HG02943 (cell line): ENCODE results near the gene ADAMTS16.

ENCODE experiments used
- ATAC-seq: cut with Tn5 transposase; IDR thresholded peaks from one replicate; pipeline ENCODE4 v1.9.1; 2021; ENCODE audit warnings: mild to moderate bottlenecking, low read depth, moderate library complexity; ENCODE audit not compliant: unreplicated experiment

Gene ADAMTS16

DNA sequence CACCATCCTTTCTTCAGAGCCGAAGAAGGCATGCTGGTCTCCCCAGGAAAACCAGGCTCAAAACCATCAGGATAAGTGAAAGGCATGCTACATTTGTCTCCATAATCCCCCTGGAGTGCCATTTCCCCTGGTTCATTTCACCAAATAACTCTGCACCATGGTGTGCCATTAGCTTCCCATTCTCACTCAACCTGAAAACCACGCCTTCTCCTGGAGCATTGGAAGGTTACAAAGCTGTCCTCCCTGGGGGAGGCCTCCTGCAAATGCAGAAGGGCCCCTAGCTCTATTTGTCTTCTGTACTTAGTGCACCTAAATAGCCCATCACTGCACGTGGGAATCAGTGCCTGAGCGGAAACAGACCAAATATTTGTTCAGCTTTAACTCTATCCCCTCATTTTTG is 192.2 kb downstream of the ADAMTS16 start:
- ATAC-seq = no peak

DNA sequence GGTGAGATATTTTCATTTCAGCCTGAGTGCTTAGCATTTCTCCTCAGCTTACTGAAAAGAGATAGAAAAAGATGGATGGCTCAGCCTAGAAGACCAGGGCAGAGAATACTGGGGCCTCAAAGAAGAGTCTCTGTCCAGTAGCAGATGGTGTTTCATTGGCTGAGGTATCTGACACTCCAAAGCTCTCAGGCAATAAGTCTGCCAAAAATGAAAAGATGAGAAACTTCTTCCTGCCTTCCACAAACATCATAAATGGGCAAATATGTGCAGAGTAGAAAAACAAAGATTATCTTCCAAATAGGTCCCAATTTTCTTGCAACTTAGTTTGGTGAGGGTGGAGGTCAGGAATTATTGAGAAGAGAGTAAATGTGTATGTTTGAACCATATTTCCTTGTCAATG is 195.0 kb downstream of the ADAMTS16 start:
- ATAC-seq = no peak

DNA sequence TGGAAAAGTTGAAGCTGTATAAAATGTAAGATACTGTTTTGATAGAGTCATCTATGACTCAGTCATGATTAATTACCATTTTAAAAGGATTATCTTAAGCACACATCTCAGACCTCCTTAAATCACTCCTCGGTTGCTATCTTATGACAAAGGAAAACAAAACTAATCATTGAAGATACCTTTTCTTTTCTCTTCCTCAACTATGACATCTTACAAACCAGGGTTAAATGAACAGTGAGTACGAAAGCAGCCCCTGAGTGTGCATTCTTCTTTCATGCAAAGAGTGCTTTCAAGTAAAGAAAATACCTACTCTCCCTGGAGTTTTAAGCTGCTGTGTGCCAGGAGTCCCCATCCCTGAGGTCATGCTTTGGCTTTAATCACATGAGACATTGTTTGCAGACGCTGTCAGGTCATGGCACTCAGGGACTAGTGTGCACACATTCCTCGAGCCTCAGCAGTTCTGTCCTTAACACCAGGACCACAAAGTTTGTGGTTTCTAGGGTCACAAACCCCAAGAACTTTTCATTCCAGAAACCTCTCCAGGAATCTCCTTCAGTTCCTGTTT is 195.7 kb downstream of the ADAMTS16 start:
- no peak for ATAC-seq

DNA sequence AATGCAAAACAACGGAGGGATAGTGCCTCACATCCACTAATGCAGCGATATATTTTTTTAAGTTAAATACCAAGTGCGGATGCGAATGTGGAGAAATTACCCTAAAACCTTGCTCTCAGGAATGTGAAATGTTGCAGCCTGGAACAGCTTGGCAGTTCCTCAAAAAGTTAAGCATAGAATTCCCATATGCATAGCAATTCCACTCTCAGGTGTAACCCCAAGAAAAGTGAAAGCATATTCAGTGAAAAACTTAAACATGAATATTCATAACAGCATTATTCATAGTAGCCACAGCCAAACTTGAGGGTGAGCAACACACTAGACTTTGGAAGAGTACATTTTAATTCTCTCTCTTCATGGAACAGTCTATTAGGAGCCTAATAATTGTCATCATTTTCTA is 199.1 kb downstream of the ADAMTS16 start:
- no peak for ATAC-seq

DNA sequence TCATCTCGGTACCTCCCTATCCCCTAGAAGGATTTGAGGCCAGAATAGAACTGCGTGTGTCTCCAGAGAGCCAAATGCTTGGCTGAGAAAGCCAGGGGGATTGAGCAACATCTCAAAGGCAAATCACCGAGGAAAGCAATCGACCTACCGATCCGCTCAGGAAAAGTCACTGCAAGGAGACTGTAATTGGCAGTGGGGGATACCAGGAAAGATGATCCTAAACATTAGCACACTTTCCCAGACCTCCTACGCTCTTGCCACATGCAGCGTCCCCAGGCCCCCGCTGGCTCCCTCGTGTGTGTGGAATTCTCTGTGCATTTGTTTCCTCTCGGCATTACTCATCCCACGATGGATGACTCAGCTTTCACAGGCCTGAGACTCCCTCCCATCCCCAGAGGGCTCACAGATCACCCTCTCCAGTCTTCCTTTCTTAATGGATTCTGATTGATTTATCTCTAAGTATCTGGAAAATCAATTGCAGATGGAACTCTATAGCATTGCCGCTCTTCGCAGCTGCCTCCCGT is 200.1 kb downstream of the ADAMTS16 start:
- no peak for ATAC-seq

- no peak for ATAC-seq
Observed at GRCh38 chr5:5341531-5342292, 201.6 kb downstream of the ADAMTS16 start.

DNA sequence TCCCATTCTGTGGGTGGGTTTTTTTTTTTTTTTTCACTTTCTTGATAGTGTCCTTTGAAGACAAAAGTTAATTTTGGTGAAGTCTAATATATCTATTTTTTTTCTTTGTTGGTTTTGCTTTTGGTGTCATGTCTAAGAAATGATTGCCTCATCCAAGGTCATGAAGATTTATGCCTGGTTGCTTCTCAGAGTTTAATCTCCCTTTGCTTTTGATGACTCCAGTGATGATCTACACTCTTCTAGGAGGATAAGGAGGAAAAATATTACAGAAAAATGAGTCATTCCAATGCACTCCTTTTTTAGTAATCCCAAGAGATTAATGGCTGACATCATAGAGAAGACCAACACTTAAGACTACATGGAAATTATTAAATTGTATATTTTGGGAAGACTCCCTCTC is 202.7 kb downstream of the ADAMTS16 start:
- ATAC-seq = no peak

- ATAC-seq = no peak
Observed at GRCh38 chr5:5343568-5343967, 203.4 kb downstream of the ADAMTS16 start.

GRCh38 chr5:5344051-5344571 is 204.0 kb downstream of the ADAMTS16 start:
- no peak for ATAC-seq

- no peak for ATAC-seq
Observed at GRCh38 chr5:5344606-5345005, 204.5 kb downstream of the ADAMTS16 start.

DNA sequence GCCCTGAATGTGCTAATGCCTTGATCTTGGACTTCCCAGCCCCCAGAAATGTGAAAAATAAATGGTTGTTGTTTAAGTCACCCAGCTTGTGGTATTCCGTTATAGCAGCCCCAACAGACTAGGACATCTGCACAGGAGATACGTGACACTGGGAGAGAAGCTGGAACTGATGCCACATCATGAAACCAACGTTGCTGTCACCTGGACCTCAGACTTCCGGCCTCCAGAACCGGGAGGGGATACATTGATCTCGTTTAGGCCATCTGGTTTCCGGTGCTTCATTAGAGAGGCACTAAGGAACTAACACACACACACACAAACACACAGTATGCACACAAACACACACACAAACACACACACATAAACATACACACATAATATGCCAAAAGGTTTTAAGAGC is 207.3 kb downstream of the ADAMTS16 start:
- ATAC-seq = no peak

DNA sequence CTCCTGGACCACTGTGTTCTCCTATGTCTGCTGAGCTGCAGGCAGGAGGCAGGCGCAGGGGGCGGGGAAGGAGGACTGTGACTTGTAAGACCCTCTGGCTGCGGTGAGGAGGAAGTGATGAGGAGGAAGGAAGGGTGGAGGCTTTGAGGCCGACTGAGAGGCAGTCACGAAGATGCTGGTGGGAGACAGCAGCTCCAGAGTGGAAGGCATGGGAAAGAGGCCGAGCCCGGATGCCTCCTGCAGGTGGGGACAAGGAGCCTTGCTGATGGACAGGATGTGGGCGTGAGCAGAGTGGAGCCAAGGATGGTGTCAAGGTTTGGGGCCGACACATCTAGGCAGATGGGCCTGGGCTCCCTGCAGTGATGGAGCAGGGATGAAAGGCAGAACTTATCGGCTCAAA is 208.0 kb downstream of the ADAMTS16 start:
- ATAC-seq = no peak

- ATAC-seq = no peak
Observed at GRCh38 chr5:5348576-5348975, 208.4 kb downstream of the ADAMTS16 start.

DNA sequence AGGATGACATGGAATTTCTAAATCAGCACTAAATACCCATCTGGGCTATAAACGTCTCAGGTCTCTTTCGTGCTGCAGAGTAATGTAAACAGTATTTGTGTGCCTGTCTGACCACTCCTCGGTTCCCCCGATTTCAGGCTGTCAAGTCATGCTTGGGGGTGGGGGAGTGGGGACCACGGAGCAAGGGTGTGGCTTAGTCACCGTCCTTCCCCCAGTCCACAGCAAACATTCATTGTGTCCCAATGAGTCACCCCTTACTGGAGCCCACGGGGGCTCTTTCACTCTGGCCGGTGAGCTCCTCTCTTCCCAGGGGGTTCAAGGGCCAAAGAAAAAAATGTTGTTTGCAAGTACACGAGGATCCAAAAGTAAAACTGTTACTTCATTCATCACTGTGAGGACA is 210.0 kb downstream of the ADAMTS16 start:
- no peak for ATAC-seq

GRCh38 chr5:5351288-5351979 is 211.3 kb downstream of the ADAMTS16 start:
- no peak for ATAC-seq

GRCh38 chr5:5352675-5353074 is 212.5 kb downstream of the ADAMTS16 start:
- no peak for ATAC-seq

DNA sequence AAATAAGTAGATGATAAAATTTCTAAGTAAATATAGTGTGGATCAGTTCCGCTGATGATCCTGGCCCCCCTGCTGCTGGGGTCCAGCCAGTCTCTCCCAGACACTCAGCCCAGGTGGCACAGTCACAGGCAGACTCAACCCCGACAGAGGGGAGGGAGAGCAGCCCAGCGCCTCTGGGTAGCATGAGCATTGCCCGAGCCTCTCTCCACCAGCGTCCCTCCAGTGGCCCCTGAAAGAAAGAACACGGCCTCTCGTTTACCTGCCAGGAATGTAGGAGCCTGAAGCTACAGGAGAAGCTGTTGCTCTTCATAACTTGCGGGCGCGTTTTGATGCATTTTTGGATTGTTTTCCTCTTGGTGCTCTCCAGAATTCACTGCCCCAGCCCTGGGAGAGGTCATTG is 213.6 kb downstream of the ADAMTS16 start:
- ATAC-seq = no peak

DNA sequence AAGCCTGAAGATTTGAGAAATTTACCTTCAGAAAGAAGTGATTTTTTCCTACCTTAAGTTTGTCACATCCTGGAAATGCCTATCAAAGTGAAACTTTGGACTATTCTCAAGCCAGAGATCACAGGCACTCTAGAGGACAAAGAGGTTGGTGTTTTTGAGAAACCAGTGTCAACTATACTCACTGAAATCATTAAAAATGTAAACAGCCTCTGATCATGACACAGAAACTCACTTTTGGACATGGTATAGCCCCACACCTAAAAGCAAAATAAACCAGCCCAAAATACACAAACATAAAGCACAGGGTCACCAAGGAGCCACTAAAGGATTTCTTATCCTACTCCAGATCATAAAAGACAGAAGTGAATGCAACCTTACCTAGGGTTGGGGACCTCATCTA is 216.6 kb downstream of the ADAMTS16 start:
- no peak for ATAC-seq

DNA sequence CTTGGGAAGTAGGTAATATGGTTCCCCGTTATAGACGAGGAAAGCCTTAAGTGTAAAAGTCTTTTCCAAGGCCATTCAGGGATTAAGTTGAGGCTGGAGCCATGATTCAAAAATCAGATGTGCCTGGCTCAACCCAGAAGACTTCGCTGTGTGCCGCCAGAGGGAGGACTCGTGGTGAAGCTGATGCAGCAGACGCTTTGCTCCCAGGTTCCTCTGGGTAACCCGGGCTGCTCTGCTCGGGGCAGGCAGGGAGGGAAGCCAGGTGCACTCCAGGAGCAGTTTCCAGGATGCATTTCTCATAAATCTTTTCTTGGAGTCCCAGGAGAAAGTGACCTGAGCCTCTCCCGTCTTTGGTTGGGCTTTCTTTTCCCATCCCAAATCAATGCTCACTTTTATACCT is 219.5 kb downstream of the ADAMTS16 start:
- no peak for ATAC-seq

GRCh38 chr5:5360363-5360940 is 220.3 kb downstream of the ADAMTS16 start:
- no peak for ATAC-seq

GRCh38 chr5:5360941-5361520 is 220.9 kb downstream of the ADAMTS16 start:
- ATAC-seq = no peak
